ENCODE measurements around the gene KATNAL2. TPM values are rescaled to one million over a fixed set of nuclear protein-coding genes. Genes with fewer than 3 reads are reported as not detected.

The KATNAL2 gene
- polyA plus RNA-seq, 2 of the 4 experiments (the other 2 are of a cell fraction) = 4.0 to 5.4 TPM

- no peaks in the 10 kb centered on the region for H3K4me1 ChIP-seq
- H3K27ac ChIP-seq = no peak overlapping the region
- no peaks in the 10 kb centered on the region for H3K9me3 ChIP-seq
- FAIRE-seq (peak; percentile 28), DNase-seq (ENCODE audit: low read depth in 1 of 2, low spot score in 1 of 2) (peak in 1 of 2 experiments; percentile 50), ATAC-seq (peak; percentile 56 to 62; a peak in 2 of 6 replicates)
- CTCF ChIA-PET = interaction anchor here (0.7 to 2.0 kb wide), 7 partner anchors 19 to 701 kb away, joined by 3 to 14 read pairs (median 3); no protein-coding TSS in a partner anchor
- 13% methylated on average over 7 of the region's 7 CpGs for WGBS (ENCODE audit: missing lambda C conversion rate)
- H3K4me2 ChIP-seq = peak overlapping the region; percentile 39; the same call in 1 of the 3 replicates
- TF ChIP-seq RNF2 (IDR thresholded peaks at IDR 0.05; ENCODE audit: borderline replicate concordance, low read depth) (peak; percentile 36; the same call in 1 of the 2 replicates), CEBPB (IDR thresholded peaks at IDR 0.05) (no peak), ESRRA (IDR thresholded peaks at IDR 0.05; ENCODE audit: borderline replicate concordance, low read length) (no peak), CBX8 (IDR thresholded peaks at IDR 0.05) (peak; percentile 30; the same call in 1 of the 2 replicates), MYC (IDR thresholded peaks at IDR 0.05; ENCODE audit: borderline replicate concordance, low read length) (no peak), CTCF (IDR thresholded peaks at IDR 0.05) (peak; percentile 50), SMC3 (IDR thresholded peaks at IDR 0.05) (peak; percentile 53), RAD21 (conservative IDR thresholded peaks at IDR 0.05 in 1 of 2, IDR thresholded peaks at IDR 0.05 in 1 of 2) (peak; percentile 56 to 57)
- no peak overlapping the region for H3K4me3 ChIP-seq
- POLR2A ChIA-PET = no interaction called here
These were observed 133.1 kb downstream of the KATNAL2 start for GRCh38 chr18:47050468-47050867.

DNA sequence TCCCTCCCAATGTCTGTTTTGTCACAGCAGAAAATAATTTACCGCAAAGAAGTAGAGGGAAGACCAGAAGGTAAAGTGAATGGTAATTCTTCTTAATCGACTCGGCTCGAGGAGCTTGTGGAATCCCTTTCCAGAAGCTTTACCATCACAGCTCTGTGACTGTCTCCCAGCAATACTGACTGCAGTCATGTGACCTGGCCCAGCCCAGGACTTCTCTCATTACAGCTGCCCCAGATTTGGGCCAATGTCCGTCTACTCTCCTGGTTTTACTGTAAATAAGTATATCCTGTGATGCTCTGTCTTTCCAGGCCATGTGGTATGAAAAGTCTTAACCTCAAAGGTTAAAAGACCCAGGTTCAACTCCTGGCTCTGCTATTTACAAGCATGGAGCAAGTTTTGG is 137.0 kb downstream of the KATNAL2 start:
- ChIA-PET CTCF (interaction anchor here (2.2 kb wide), 2 partner anchors 151 to 694 kb away, joined by 6 read pairs; no protein-coding TSS in a partner anchor), POLR2A (no interaction called here)
- H3K9me3 ChIP-seq = no peaks in the 10 kb centered on the region
- ATAC-seq = no peak
- no peak overlapping the region for H3K27ac ChIP-seq
- FAIRE-seq = no peak
- no peak overlapping the region for H3K4me2 ChIP-seq
- no peaks in the 10 kb centered on the region for H3K4me1 ChIP-seq
- DNase-seq (ENCODE audit: low read depth in 1 of 2, low spot score in 1 of 2) = no peak
- H3K4me3 ChIP-seq = no peak overlapping the region
- 59% methylated on average over 5 of the region's 5 CpGs for WGBS (ENCODE audit: missing lambda C conversion rate)
- TF ChIP-seq POLR2AphosphoS2 (conservative IDR thresholded peaks at IDR 0.05; ENCODE audit: low read length) = no peak
- TF ChIP-seq, protein P1, sequence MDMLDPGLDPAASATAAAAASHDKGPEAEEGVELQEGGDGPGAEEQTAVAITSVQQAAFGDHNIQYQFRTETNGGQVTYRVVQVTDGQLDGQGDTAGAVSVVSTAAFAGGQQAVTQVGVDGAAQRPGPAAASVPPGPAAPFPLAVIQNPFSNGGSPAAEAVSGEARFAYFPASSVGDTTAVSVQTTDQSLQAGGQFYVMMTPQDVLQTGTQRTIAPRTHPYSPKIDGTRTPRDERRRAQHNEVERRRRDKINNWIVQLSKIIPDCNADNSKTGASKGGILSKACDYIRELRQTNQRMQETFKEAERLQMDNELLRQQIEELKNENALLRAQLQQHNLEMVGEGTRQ (IDR thresholded peaks at IDR 0.05) = no peak
- TF ChIP-seq RNF2 (IDR thresholded peaks at IDR 0.05; ENCODE audit: borderline replicate concordance, low read depth) = no peak
- TF ChIP-seq NPAS2 (CRISPR knock-in tag; IDR thresholded peaks at IDR 0.05; ENCODE audit: borderline replicate concordance) = no peak
- no peak for TF ChIP-seq NR3C1 (IDR thresholded peaks at IDR 0.05)
- TF ChIP-seq RFX5 (IDR thresholded peaks at IDR 0.05) = no peak
- TF ChIP-seq CEBPB (IDR thresholded peaks at IDR 0.05) = no peak
- TF ChIP-seq TFCP2L1 (CRISPR knock-in tag; IDR thresholded peaks at IDR 0.05) = no peak

GRCh38 chr18:47062471-47062870 is 145.1 kb downstream of the KATNAL2 start:
- FAIRE-seq (no peak), ATAC-seq (no peak), DNase-seq (ENCODE audit: low read depth in 1 of 2, low spot score in 1 of 2) (no peak)
- POLR2A ChIA-PET = no interaction called here
- no peak overlapping the region for H3K4me3 ChIP-seq
- no peak overlapping the region for H3K4me2 ChIP-seq
- H3K4me1 ChIP-seq = no peaks in the 10 kb centered on the region
- H3K27ac ChIP-seq = no peak overlapping the region
- TF ChIP-seq POLR2AphosphoS2 (conservative IDR thresholded peaks at IDR 0.05; ENCODE audit: low read length) (no peak), SMC3 (IDR thresholded peaks at IDR 0.05) (no peak), HOXB13 (CRISPR knock-in tag; IDR thresholded peaks at IDR 0.05; ENCODE audit: low read depth) (no peak), NFE2L2 (conservative IDR thresholded peaks at IDR 0.05; ENCODE audit: low read length) (no peak), MAFK (IDR thresholded peaks at IDR 0.05; ENCODE audit: partially characterized antibody) (no peak), CEBPB (IDR thresholded peaks at IDR 0.05) (no peak), POLR2A (IDR thresholded peaks at IDR 0.05; ENCODE audit: low read length) (no peak), RNF2 (IDR thresholded peaks at IDR 0.05; ENCODE audit: borderline replicate concordance, low read depth) (no peak), NR3C1 (IDR thresholded peaks at IDR 0.05) (no peak), CHD2 (IDR thresholded peaks at IDR 0.05; ENCODE audit: low read length, partially characterized antibody) (no peak)
- CTCF ChIA-PET = no interaction called here
- WGBS (ENCODE audit: missing lambda C conversion rate) = 35% methylated on average over 2 of the region's 2 CpGs
- no peaks in the 10 kb centered on the region for H3K9me3 ChIP-seq

Measured in A549 (cell line).